NT2/D1 (cell line): ENCODE results near the gene MBD3L5.

Experiments used
- SUZ12 ChIP-seq: IDR thresholded peaks from 2 replicates; pipeline ENCODE4 v1.6.1; 2011; ENCODE audit not compliant: insufficient read length, insufficient read depth; ENCODE audit errors: extremely low read depth
- ZNF274 ChIP-seq: IDR thresholded peaks from 2 replicates; pipeline ENCODE4 v1.6.1; 2011; ENCODE audit warnings: mild to moderate bottlenecking, low read depth, low read length

- TF ChIP-seq ZNF274 (no peak), SUZ12 (no peak)
These were observed 39.5 kb downstream of the MBD3L5 start for GRCh38 chr19:7069904-7070226.
